Neural progenitor cell (in vitro differentiated cells): ENCODE data around the gene KCNMA1. TPM values are rescaled to one million over a fixed set of nuclear protein-coding genes. Genes with fewer than 3 reads are reported as not detected.

Experiments
- DNase-seq: peaks from one replicate; pipeline ENCODE4 v3.0.0-alpha.2; 2016; ENCODE audit warnings: low spot score
- H2AFZ ChIP-seq: fragments of 200-600 bp; sonication (generic); replicated peaks from 2 replicates; pipeline ENCODE4 v1.6.1; 2016; ENCODE audit warnings: antibody characterized with exemption
- H3F3A ChIP-seq: fragments of 200-600 bp; sonication (generic); 2 replicates; pipeline ENCODE4 v1.6.1; 2016; ENCODE audit warnings: antibody characterized with exemption, low read depth
- H3K27ac ChIP-seq: fragments of 200-600 bp; sonication (generic); 2 replicates; pipeline ENCODE4 v1.5.1; 2016; ENCODE audit warnings: mild to moderate bottlenecking
- H3K27me3 ChIP-seq: fragments of 200-600 bp; sonication (generic); 2 replicates; pipeline ENCODE4 v1.6.1; 2016; ENCODE audit warnings: mild to moderate bottlenecking, moderate library complexity
- H3K36me3 ChIP-seq: fragments of 200-600 bp; sonication (generic); 2 replicates; pipeline ENCODE4 v1.5.1; 2016
- H3K4me1 ChIP-seq: fragments of 200-600 bp; sonication (generic); 2 replicates; pipeline ENCODE4 v1.6.1; 2016; ENCODE audit warnings: mixed run types
- H3K4me2 ChIP-seq: fragments of 200-600 bp; sonication (generic); 2 replicates; pipeline ENCODE4 v1.6.1; 2016
- H3K4me3 ChIP-seq: fragments of 200-600 bp; sonication (generic); 2 replicates; pipeline ENCODE4 v1.5.1; 2016
- H3K79me2 ChIP-seq: fragments of 200-600 bp; sonication (generic); 2 replicates; pipeline ENCODE4 v1.6.1; 2016; ENCODE audit warnings: low read depth
- H3K9ac ChIP-seq: fragments of 200-600 bp; sonication (generic); 2 replicates; pipeline ENCODE4 v1.6.1; 2016
- H3K9me3 ChIP-seq: fragments of 200-600 bp; sonication (generic); 2 replicates; pipeline ENCODE4 v1.5.1; 2016; ENCODE audit warnings: low read depth
- H4K20me1 ChIP-seq: fragments of 200-600 bp; sonication (generic); 2 replicates; pipeline ENCODE4 v1.6.1; 2016; ENCODE audit warnings: low read depth
- H3K27ac Mint-ChIP-seq: 3 replicates; pipeline ENCODE4 v1.8.0; 2021; ENCODE audit warnings: mixed read lengths
- H3K27me3 Mint-ChIP-seq: 2 replicates; pipeline ENCODE4 v1.8.0; 2022; ENCODE audit warnings: low read depth, mild to moderate bottlenecking, inconsistent platforms, moderate library complexity, mixed read lengths; ENCODE audit not compliant: insufficient read depth
- H3K36me3 Mint-ChIP-seq: 3 replicates; pipeline ENCODE4 v1.8.0; 2021; ENCODE audit warnings: mixed read lengths
- H3K4me1 Mint-ChIP-seq: 3 replicates; pipeline ENCODE4 v1.8.0; 2021; ENCODE audit warnings: mixed read lengths
- H3K4me3 Mint-ChIP-seq: 3 replicates; pipeline ENCODE4 v1.8.0; 2021; ENCODE audit warnings: mild to moderate bottlenecking, moderate library complexity, mixed read lengths
- H3K9me3 Mint-ChIP-seq: 3 replicates; pipeline ENCODE4 v1.8.0; 2020; ENCODE audit warnings: mixed read lengths
- EZH2 ChIP-seq: fragments of 200-600 bp; sonication (generic); IDR thresholded peaks from 2 replicates; pipeline ENCODE4 v1.6.1; 2017; ENCODE audit warnings: antibody characterized with exemption, mild to moderate bottlenecking, moderate library complexity
- EZH2phosphoT487 ChIP-seq: fragments of 200-600 bp; sonication (generic); IDR thresholded peaks from 2 replicates; pipeline ENCODE4 v1.6.1; 2017; ENCODE audit warnings: antibody characterized with exemption
- total RNA-seq: library from RNA; depleted of rRNA; stranded (reverse); fragments of >200 nt; gene quantifications from 2 replicates; pipeline ENCODE4 v1.2.3, GENCODE V29; 2015; ENCODE audit warnings: low replicate concordance
- TF ChIP-seq, protein P1 (sequence below): fragments of 200-600 bp; sonication (generic); IDR thresholded peaks from 2 replicates; pipeline ENCODE4 v1.5.1; 2017; ENCODE audit warnings: antibody characterized with exemption, mild to moderate bottlenecking

Gene KCNMA1
- total RNA-seq, 1 donor from 2014 or later, result 2.4 TPM

DNA sequence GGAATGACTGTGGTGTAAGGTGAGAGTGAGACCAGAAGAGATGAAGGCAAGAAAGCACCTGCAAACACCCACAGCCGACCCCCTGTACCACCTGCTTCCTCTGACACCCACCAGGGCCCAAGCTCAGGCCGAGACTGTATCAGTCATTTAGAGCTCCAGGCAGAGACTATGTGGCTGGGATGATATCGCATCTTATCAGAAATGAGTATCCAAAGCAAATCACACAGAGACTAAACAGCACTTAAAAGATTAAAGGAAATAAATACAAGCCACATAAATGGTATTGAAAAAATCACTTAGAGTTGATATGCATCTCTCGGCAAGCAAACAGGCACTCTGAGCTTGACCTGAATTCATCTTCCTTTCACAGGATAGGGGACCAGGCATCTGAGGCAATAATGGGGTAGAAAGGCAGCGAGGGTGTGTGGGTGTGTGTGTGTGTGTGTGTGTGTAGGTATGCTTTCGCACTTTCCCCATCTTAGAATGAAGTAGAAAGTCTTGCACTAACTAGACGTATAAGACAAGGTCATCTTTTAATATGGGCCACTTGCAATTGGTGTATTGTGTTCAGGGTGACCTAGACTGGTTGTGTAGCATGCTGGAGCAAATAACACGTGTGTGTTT is 665.9 kb downstream of the KCNMA1 start:
- Mint-ChIP-seq H3K27me3 (no peaks in the 10 kb centered on the region), H3K27ac (no peak overlapping the region), H3K4me3 (no peak overlapping the region), H3K4me1 (peaks cover 15% of the 10 kb centered on the region), H3K9me3 (peaks cover 3% of the 10 kb centered on the region), H3K36me3 (no peaks in the 10 kb centered on the region)
- Histone ChIP-seq H3K36me3 (no peaks in the 10 kb centered on the region), H3K9me3 (no peaks in the 10 kb centered on the region), H3K4me3 (no peak overlapping the region), H3K27ac (no peak overlapping the region), H3K4me2 (no peak overlapping the region), H2AFZ (no peak overlapping the region), H3K27me3 (no peaks in the 10 kb centered on the region), H3K79me2 (no peaks in the 10 kb centered on the region), H4K20me1 (no peaks in the 10 kb centered on the region), H3F3A (no peaks in the 10 kb centered on the region), H3K9ac (no peak overlapping the region), H3K4me1 (peaks cover 15% of the 10 kb centered on the region)
- no peak for DNase-seq
- TF ChIP-seq EZH2 (no peak), EZH2phosphoT487 (no peak)
- TF ChIP-seq, protein P1, sequence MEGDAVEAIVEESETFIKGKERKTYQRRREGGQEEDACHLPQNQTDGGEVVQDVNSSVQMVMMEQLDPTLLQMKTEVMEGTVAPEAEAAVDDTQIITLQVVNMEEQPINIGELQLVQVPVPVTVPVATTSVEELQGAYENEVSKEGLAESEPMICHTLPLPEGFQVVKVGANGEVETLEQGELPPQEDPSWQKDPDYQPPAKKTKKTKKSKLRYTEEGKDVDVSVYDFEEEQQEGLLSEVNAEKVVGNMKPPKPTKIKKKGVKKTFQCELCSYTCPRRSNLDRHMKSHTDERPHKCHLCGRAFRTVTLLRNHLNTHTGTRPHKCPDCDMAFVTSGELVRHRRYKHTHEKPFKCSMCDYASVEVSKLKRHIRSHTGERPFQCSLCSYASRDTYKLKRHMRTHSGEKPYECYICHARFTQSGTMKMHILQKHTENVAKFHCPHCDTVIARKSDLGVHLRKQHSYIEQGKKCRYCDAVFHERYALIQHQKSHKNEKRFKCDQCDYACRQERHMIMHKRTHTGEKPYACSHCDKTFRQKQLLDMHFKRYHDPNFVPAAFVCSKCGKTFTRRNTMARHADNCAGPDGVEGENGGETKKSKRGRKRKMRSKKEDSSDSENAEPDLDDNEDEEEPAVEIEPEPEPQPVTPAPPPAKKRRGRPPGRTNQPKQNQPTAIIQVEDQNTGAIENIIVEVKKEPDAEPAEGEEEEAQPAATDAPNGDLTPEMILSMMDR, result no peak

DNA sequence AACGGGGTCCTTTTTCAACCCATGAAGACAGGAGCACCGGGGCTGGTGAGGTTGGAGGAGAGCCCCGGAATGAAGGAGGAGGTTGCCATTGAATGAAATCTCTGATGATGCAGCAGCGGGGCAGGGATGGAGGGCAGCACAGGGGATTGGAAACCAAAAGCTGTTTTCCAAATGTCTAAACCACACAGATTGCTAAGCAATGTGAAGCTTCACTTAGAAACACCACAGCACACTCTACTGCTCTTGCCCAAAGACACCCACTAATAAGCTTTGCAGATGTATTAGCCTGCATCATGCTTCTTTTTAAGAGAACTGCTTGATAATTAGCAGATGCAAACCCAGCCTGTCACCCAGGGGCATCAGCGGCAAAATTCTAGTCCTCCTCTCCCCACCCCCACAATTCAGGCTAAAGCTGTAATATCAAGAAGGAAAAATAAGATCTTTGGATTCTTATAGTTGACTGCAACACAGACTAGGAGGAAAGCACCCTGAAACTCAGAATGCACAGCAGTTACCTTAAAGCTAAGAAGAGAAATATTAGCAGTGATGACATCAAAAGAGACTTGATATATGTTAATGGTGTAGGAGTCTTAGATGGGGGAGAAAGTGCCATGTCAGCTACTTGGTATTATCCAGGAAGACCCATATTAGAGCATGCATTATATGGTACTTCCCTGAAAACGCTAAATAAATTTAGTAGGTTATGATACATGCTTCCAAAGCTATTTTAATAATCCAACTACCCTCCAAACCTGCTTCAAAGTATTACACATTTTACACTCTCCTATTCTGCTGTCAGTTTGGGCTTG is 666.7 kb downstream of the KCNMA1 start:
- H3K79me2 ChIP-seq, result no peaks in the 10 kb centered on the region
- H3K27ac ChIP-seq, result no peak overlapping the region
- no peaks in the 10 kb centered on the region for H3K9me3 ChIP-seq
- peaks cover 15% of the 10 kb centered on the region for H3K4me1 ChIP-seq
- Mint-ChIP-seq H3K4me3 (no peak overlapping the region), H3K27ac (no peak overlapping the region), H3K36me3 (no peaks in the 10 kb centered on the region), H3K27me3 (no peaks in the 10 kb centered on the region), H3K4me1 (peaks cover 12% of the 10 kb centered on the region), H3K9me3 (peaks cover 3% of the 10 kb centered on the region)
- no peak overlapping the region for H2AFZ ChIP-seq
- no peaks in the 10 kb centered on the region for H3K36me3 ChIP-seq
- no peak for TF ChIP-seq EZH2
- TF ChIP-seq, protein P1, result no peak
- no peak for TF ChIP-seq EZH2phosphoT487
- no peaks in the 10 kb centered on the region for H3F3A ChIP-seq
- DNase-seq, result no peak
- H3K9ac ChIP-seq, result no peak overlapping the region
- H3K4me2 ChIP-seq, result no peak overlapping the region
- no peak overlapping the region for H3K4me3 ChIP-seq
- H4K20me1 ChIP-seq, result no peaks in the 10 kb centered on the region
- no peaks in the 10 kb centered on the region for H3K27me3 ChIP-seq

DNA sequence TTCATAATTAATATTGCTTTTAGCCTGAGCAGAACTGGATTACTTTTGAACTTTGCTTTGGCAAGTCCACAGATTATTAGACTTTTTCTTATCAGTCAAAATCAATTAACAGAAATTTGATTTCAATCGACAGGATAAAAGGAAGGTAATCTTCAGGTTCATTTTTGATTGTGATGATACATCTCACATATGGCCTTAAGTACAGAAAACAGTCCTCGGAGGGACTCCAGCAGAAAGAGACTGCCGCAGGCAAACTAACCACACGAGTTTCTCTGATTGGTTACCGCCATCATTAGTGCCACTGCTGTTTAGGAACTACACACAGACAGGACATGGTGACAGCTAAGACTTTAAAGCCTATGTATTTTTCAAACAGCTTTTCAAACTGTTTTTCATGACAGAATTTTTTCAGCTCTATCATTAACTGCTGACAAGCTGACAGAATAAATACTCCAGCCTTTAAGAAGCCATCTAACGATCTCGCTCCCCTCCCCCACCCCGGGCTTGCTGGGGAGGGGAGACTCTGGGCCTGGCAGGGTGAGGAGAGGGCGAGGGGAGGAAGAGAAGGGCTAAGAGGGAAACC is 668.2 kb downstream of the KCNMA1 start:
- H3K4me3 ChIP-seq, result no peak overlapping the region
- H3K4me1 ChIP-seq, result peaks cover 15% of the 10 kb centered on the region
- no peak overlapping the region for H3K9ac ChIP-seq
- Mint-ChIP-seq H3K36me3 (no peaks in the 10 kb centered on the region), H3K4me1 (peaks cover 12% of the 10 kb centered on the region), H3K27me3 (peaks cover 4% of the 10 kb centered on the region), H3K9me3 (peaks cover 3% of the 10 kb centered on the region), H3K27ac (no peak overlapping the region), H3K4me3 (no peak overlapping the region)
- H3K79me2 ChIP-seq, result no peaks in the 10 kb centered on the region
- H4K20me1 ChIP-seq, result no peaks in the 10 kb centered on the region
- H2AFZ ChIP-seq, result no peak overlapping the region
- no peaks in the 10 kb centered on the region for H3K27me3 ChIP-seq
- H3K36me3 ChIP-seq, result no peaks in the 10 kb centered on the region
- TF ChIP-seq EZH2phosphoT487 (no peak), EZH2 (no peak)
- TF ChIP-seq, protein P1, result no peak
- H3K9me3 ChIP-seq, result no peaks in the 10 kb centered on the region
- H3K27ac ChIP-seq, result no peak overlapping the region
- no peaks in the 10 kb centered on the region for H3F3A ChIP-seq
- H3K4me2 ChIP-seq, result no peak overlapping the region
- no peak for DNase-seq
